ENCODE results near the gene ZNF683.

The ZNF683 gene

DNA sequence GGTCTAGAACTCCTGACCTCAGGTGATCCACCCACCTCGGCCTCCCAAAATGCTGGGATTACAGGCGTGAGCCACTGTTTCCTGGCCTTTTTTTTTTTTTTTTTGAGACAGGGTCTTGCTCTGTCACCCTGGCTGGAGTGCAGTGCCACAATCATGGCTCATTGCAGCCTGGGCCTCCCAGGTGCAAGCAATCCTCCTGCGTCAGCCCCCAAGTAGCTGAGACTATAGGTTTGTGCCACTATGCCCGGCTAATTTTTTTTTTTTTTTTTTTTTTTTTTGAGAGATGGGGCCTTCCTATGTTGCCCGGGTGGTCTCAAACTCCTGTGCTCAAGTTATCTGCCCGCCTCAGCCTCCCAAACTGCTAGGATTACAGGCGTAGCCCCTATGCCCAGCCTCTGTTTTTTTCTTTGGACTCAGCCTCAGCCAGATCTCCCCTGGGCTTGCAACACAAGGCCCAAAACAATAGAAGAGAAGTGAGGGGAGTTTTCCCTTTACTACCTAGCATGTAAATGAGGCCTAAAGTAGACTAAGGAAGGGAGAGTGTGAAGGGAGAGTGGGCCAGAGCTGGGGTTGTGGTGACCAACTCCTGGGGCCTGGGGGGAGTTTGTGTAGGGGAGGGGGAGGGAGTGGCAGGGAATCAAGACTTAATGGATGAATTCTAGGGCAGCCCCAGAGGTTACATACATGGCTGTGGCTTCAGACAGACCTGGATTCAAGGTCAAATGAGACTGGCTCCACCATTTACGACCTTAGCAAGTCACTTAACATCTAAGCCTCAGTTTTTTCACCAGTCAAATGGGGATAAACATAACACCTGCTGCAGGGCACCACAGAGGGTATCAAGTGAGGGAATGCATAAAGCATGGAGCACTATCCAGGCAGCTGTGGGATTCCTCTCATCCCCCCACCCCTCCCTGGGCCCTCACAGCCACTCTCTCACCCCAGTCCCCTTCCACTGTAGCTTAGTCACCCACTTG lies 56.4 kb downstream of the ZNF683 start:
- POLR2A ChIA-PET = interaction anchor here (0.6 to 3.6 kb wide), 3 partner anchors 28 to 39 kb away, joined by 3 to 28 read pairs (median 5); no protein-coding TSS in a partner anchor
- Histone ChIP-seq H3K27ac (ENCODE audit: insufficient read depth in 1 of 2, low read depth in 1 of 2, low read length in 2 of 2, poor library complexity in 1 of 2, severe bottlenecking in 2 of 2) (peak overlapping the region in 1 of 2 experiments; percentile 86), H3K4me1 (ENCODE audit: control extremely low read depth in 1 of 4, control insufficient read depth in 4 of 4, insufficient read depth in 4 of 4, low read length in 3 of 4) (peaks cover 13 to 71% (median 61%) of the 10 kb centered on the region in 4 experiments), H3K4me3 (ENCODE audit: control insufficient read depth in 1 of 7, extremely low read depth in 1 of 7, insufficient read depth in 4 of 7, low read depth in 2 of 7, low read length in 6 of 7) (peak overlapping the region in 1 of 7 experiments; percentile 78), H3K27me3 (replicated peaks in 2 of 5; ENCODE audit: control insufficient read depth in 4 of 5, insufficient read depth in 5 of 5, low read length in 4 of 5) (no peaks in the 10 kb centered on the region), H3K36me3 (ENCODE audit: control insufficient read depth in 4 of 4, insufficient read depth in 4 of 4, low read length in 3 of 4) (peaks cover 0 to 12% (median 3%) of the 10 kb centered on the region in 4 experiments), H3K9me3 (ENCODE audit: control extremely low read depth in 1 of 5, control insufficient read depth in 4 of 5, insufficient read depth in 2 of 5, low read depth in 1 of 5, low read length in 4 of 5) (no peaks in the 10 kb centered on the region)
- DNase-seq = no peak
- CTCF ChIA-PET = interaction anchor here (0.7 to 8.5 kb wide), 6 partner anchors 8 to 429 kb away, joined by 3 to 161 read pairs (median 18); partner anchors contain the start of genes SH3BGRL3 and UBXN11
- WGBS (ENCODE audit: insufficient coverage) = 100% methylated on average over 3 of the region's 8 CpGs

DNA sequence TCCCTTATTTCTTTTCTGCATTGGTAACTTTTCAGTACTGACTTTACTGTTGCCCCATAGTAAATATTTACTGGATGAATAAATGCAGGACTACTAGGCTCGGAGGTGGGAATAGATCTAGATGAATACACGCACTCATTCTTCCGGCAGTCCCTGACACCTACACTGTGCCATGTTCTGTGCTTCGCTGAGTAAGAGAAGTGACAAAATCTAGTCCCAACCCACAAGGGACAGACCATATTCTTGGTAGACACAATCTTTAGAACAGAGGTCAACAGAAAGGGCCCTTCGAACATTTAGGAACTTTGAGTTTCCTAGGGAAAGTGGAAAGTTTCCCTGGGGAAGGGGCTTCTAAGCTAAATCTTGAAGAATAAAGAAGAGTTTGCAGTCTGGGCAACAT lies 58.0 kb downstream of the ZNF683 start:
- CTCF ChIA-PET = interaction anchor here (0.7 to 2.8 kb wide), 10 partner anchors 10 to 103 kb away, joined by 3 to 9 read pairs (median 4); partner anchors contain the start of gene SH3BGRL3
- peaks cover 13 to 55% (median 46%) of the 10 kb centered on the region in 4 experiments for H3K4me1 ChIP-seq (ENCODE audit: control extremely low read depth in 1 of 4, control insufficient read depth in 4 of 4, insufficient read depth in 4 of 4, low read length in 3 of 4)
- 100% methylated on average over 4 of the region's 5 CpGs for WGBS (ENCODE audit: insufficient coverage)

More for the DNA sequence above, 58.0 kb downstream of the ZNF683 start:
- DNase-seq = no peak
- no peaks in the 10 kb centered on the region for H3K9me3 ChIP-seq (ENCODE audit: control extremely low read depth in 1 of 5, control insufficient read depth in 4 of 5, insufficient read depth in 2 of 5, low read depth in 1 of 5, low read length in 4 of 5)
- H3K4me3 ChIP-seq (ENCODE audit: control insufficient read depth in 1 of 7, extremely low read depth in 1 of 7, insufficient read depth in 4 of 7, low read depth in 2 of 7, low read length in 6 of 7) = no peak overlapping the region
- no peaks in the 10 kb centered on the region for H3K36me3 ChIP-seq (ENCODE audit: control insufficient read depth in 4 of 4, insufficient read depth in 4 of 4, low read length in 3 of 4)
- H3K27me3 ChIP-seq (replicated peaks in 2 of 5; ENCODE audit: control insufficient read depth in 4 of 5, insufficient read depth in 5 of 5, low read length in 4 of 5) = no peaks in the 10 kb centered on the region
- H3K27ac ChIP-seq (ENCODE audit: insufficient read depth in 1 of 2, low read depth in 1 of 2, low read length in 2 of 2, poor library complexity in 1 of 2, severe bottlenecking in 2 of 2) = no peak overlapping the region
- POLR2A ChIA-PET = no interaction called here

All from common myeloid progenitor, CD34-positive (primary cell).